DND-41 (cell line): Measurements from ENCODE around the gene WNT3.

ENCODE experiments used
- ATAC-seq: fragments of 200-7000 bp; cut with Tn5 transposase; 3 replicates; pipeline ENCODE4 v1.9.1; 2021; ENCODE audit warnings: low read depth; ENCODE audit not compliant: insufficient read depth
- DNase-seq: peaks from one replicate; pipeline ENCODE4 v3.0.0-alpha.2; 2020
- H2AFZ ChIP-seq: 2 replicates; pipeline ENCODE4 v1.6.0; 2012; ENCODE audit warnings: low read depth, low read length
- H3K27ac ChIP-seq: 2 replicates; pipeline ENCODE4 v1.5.1; 2012; ENCODE audit warnings: low read length, inconsistent platforms
- H3K27me3 ChIP-seq: fragments of 200-600 bp; sonication (generic); 2 replicates; pipeline ENCODE4 v1.6.0; 2012; ENCODE audit warnings: low read length, mild to moderate bottlenecking, inconsistent platforms; ENCODE audit not compliant: insufficient read depth, poor library complexity
- H3K36me3 ChIP-seq: 2 replicates; pipeline ENCODE4 v1.5.1; 2012; ENCODE audit warnings: low read length, inconsistent platforms; ENCODE audit not compliant: insufficient read depth
- H3K4me1 ChIP-seq: 2 replicates; pipeline ENCODE4 v1.5.1; 2012; ENCODE audit warnings: mild to moderate bottlenecking, low read length; ENCODE audit not compliant: insufficient read depth
- H3K4me2 ChIP-seq: 2 replicates; pipeline ENCODE4 v1.6.0; 2012; ENCODE audit warnings: mild to moderate bottlenecking, moderate library complexity, low read length, inconsistent platforms; ENCODE audit not compliant: insufficient read depth
- H3K4me3 ChIP-seq, 2 experiments: fragments of 200-600 bp in 1 of 2; shearing (Covaris generic) in 1 of 2; 2 replicates each; pipeline ENCODE4 v1.5.1; 2012 to 2016; ENCODE audit warnings: inconsistent platforms in 2 of 2, low read length in 2 of 2, mild to moderate bottlenecking in 2 of 2, low read depth in 1 of 2, moderate library complexity in 1 of 2
- H3K79me2 ChIP-seq: 2 replicates; pipeline ENCODE4 v1.6.0; 2012; ENCODE audit warnings: low read length, inconsistent platforms; ENCODE audit not compliant: insufficient read depth
- H3K9ac ChIP-seq: 2 replicates; pipeline ENCODE4 v1.6.0; 2012; ENCODE audit warnings: low read depth, mild to moderate bottlenecking, inconsistent platforms, low read length, moderate library complexity
- H3K9me3 ChIP-seq: 2 replicates; pipeline ENCODE4 v1.5.1; 2012; ENCODE audit warnings: low read length, moderate library complexity, mild to moderate bottlenecking, inconsistent platforms; ENCODE audit not compliant: insufficient read depth, severe bottlenecking
- H4K20me1 ChIP-seq: 2 replicates; pipeline ENCODE4 v1.6.0; 2012; ENCODE audit warnings: low read length; ENCODE audit not compliant: insufficient read depth
- EZH2 ChIP-seq: IDR thresholded peaks from 3 replicates; pipeline ENCODE4 v1.6.1; 2012; ENCODE audit warnings: borderline replicate concordance, low read depth, mild to moderate bottlenecking, moderate library complexity, low read length, inconsistent platforms; ENCODE audit not compliant: severe bottlenecking
- TF ChIP-seq, protein P1 (sequence below): IDR thresholded peaks from 2 replicates; pipeline ENCODE4 v1.5.1; 2012; ENCODE audit warnings: borderline replicate concordance, low read length, moderate library complexity, mild to moderate bottlenecking; ENCODE audit not compliant: poor library complexity, severe bottlenecking; ENCODE audit errors: extremely low read depth

WNT3 gene

DNA sequence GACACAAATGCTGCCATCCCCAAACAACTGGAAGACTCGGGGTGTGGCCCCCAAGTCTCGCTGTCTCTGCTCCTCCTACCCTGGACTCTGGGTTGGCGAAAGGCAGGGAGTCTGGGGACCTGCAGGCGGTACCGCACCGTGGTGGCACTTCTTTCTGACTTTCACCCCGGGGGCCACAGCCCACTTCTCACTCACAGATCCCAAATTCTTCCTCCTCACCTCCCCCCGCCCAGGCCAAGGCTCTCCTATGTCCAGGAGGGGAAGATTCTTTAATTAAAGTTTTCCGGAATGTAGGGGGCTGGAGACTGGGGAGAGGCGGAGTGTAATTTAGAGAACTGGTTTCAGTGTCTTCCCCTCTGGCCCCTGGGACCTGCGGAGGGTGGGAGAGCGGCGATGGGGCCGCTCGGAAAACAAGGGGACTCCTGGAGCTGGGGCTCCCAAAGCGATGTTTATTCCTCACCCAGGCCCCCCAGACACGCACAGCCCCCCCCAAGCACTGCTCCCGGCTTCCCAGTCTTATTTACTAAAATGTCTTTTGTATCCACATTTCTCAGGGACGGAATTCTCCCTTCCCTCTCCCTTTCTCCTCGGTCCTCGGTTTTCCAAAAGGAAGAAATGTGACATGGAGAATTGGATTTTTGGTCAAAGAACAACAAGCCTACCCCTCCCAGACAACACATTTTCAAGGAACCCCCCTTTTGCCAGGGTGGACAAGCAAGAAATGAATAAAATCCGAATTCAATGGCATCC lies 1.2 kb downstream of the WNT3 start:
- H3K9me3 ChIP-seq = no peaks in the 10 kb centered on the region
- H3K9ac ChIP-seq = no peak overlapping the region
- DNase-seq (no peak), ATAC-seq (no peak)
- H3K79me2 ChIP-seq = no peaks in the 10 kb centered on the region
- no peak overlapping the region for H3K4me3 ChIP-seq
- H3K4me1 ChIP-seq = no peaks in the 10 kb centered on the region
- no peaks in the 10 kb centered on the region for H4K20me1 ChIP-seq
- no peaks in the 10 kb centered on the region for H3K36me3 ChIP-seq
- no peak overlapping the region for H2AFZ ChIP-seq
- H3K4me2 ChIP-seq = no peak overlapping the region
- no peak overlapping the region for H3K27ac ChIP-seq
- TF ChIP-seq, protein P1, sequence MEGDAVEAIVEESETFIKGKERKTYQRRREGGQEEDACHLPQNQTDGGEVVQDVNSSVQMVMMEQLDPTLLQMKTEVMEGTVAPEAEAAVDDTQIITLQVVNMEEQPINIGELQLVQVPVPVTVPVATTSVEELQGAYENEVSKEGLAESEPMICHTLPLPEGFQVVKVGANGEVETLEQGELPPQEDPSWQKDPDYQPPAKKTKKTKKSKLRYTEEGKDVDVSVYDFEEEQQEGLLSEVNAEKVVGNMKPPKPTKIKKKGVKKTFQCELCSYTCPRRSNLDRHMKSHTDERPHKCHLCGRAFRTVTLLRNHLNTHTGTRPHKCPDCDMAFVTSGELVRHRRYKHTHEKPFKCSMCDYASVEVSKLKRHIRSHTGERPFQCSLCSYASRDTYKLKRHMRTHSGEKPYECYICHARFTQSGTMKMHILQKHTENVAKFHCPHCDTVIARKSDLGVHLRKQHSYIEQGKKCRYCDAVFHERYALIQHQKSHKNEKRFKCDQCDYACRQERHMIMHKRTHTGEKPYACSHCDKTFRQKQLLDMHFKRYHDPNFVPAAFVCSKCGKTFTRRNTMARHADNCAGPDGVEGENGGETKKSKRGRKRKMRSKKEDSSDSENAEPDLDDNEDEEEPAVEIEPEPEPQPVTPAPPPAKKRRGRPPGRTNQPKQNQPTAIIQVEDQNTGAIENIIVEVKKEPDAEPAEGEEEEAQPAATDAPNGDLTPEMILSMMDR = no peak
- TF ChIP-seq EZH2 = no peak
- H3K27me3 ChIP-seq = peaks cover 9% of the 10 kb centered on the region

DNA sequence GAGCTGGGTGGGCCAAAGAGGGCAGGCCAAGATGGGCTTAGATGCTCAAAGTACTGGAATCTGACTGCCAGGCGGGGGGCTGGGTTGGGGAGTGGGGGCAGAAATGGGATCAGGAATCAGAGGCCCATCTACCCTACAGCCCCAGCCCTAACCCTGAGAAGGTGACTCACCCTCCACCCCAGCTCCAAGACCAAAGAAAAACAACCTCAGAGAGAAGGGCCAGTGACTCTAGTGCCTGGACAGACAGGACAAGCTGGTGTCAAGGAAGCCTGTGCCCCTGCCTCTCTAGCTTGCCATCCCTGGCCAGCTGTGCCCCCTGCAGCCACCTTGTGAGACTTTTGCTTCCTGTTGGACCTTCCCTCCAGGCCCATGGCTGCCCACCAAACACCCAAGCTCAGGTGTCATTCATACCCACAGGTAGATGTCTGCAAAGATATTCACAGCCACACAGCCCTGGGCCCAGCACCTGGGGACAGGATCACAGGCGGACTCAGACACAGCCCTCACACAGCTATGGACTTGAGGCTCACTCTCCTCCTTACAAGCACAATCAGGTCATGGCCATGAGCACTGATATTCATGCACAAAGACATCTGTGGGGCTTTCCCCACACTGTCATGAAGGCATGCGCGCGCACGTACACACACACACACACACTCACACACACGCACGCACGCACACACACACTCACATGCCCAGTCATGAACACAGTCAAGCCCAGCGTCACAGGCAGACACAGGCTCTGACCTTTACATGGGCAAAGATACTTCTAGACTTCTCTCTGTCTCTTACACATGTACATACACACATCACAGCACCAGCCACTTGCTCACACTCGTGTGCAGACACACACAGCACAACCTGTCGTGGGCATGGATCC lies 2.8 kb downstream of the WNT3 start:
- Histone ChIP-seq H2AFZ (no peak overlapping the region), H4K20me1 (no peaks in the 10 kb centered on the region), H3K27me3 (peaks cover 9% of the 10 kb centered on the region), H3K4me1 (no peaks in the 10 kb centered on the region), H3K27ac (no peak overlapping the region), H3K79me2 (no peaks in the 10 kb centered on the region), H3K9me3 (no peaks in the 10 kb centered on the region), H3K36me3 (no peaks in the 10 kb centered on the region), H3K4me2 (no peak overlapping the region), H3K9ac (no peak overlapping the region), H3K4me3 (no peak overlapping the region)
- no peak for DNase-seq
- TF ChIP-seq, protein P1 = no peak
- no peak for TF ChIP-seq EZH2
- ATAC-seq = no peak

DNA sequence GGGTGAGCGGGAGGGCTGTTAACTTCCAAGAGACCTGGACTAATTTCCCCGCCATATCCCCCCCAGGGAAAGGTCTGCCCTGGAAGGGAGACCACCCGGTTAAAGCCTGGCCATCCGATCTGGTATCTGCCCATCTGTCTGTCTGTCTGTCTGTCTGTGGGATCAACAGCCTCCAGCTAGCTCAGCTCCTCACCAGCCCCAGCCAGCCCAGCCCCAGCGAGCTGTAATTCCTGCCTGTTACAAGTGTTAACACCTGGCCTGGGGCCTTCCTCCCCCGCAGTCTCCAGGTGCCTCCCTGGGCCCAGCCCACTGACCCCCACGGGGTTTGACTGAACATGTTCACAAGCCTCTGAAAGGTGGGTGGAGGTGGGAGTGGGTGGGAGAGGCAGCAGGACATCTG lies 4.0 kb downstream of the WNT3 start:
- no peak for TF ChIP-seq EZH2
- TF ChIP-seq, protein P1 = no peak
- no peaks in the 10 kb centered on the region for H4K20me1 ChIP-seq
- no peak overlapping the region for H2AFZ ChIP-seq
- no peak overlapping the region for H3K27ac ChIP-seq
- H3K9me3 ChIP-seq = no peaks in the 10 kb centered on the region
- DNase-seq (no peak), ATAC-seq (no peak)
- no peak overlapping the region for H3K4me3 ChIP-seq
- peaks cover 9% of the 10 kb centered on the region for H3K27me3 ChIP-seq
- H3K79me2 ChIP-seq = no peaks in the 10 kb centered on the region
- no peak overlapping the region for H3K4me2 ChIP-seq
- no peaks in the 10 kb centered on the region for H3K36me3 ChIP-seq
- H3K4me1 ChIP-seq = no peaks in the 10 kb centered on the region
- H3K9ac ChIP-seq = no peak overlapping the region
